Gastroesophageal sphincter (tissue), 3 donors: ENCODE data around the gene TRPM7.

Experiments
- EP300 ChIP-seq: sonication (generic); formaldehyde crosslinking; IDR thresholded peaks from one replicate; pipeline ENCODE4 v1.6.1; 2017; ENCODE audit warnings: antibody characterized with exemption, mild to moderate bottlenecking
- POLR2AphosphoS5 ChIP-seq: sonication (generic); formaldehyde crosslinking; IDR thresholded peaks from one replicate; pipeline ENCODE4 v1.6.1; 2017; ENCODE audit warnings: antibody characterized with exemption
- TF ChIP-seq, protein P1 (sequence below), 4 experiments: fragments of 200-600 bp in 2 of 4; fragments of 450-650 bp in 2 of 4; sonication (generic) in 1 of 4; IDR thresholded peaks; one replicate each; pipeline ENCODE4 v1.5.1; 2017 to 2019; ENCODE audit warnings: antibody characterized with exemption in 4 of 4, mild to moderate bottlenecking in 2 of 4, moderate library complexity in 2 of 4

DNA sequence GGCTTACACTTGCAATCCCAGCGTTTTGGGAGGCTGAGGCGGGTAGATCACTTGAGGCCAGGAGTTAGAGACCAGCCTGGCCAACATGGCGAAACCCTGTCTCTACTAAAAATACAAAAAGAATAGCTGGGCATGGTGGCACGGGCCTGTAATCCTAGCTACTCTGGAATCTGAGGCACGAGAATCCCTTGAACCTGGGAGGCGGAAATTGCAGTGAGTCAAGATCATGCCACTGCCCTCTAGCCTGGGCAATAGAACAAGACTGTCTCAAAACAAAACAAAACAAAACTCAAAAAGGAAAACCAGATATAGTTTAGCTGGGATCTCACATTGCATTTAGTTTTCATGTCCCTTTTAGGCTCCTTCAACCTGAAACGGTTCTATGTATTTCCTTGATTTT, 137.3 kb downstream of the TRPM7 start:
- TF ChIP-seq, protein P1, sequence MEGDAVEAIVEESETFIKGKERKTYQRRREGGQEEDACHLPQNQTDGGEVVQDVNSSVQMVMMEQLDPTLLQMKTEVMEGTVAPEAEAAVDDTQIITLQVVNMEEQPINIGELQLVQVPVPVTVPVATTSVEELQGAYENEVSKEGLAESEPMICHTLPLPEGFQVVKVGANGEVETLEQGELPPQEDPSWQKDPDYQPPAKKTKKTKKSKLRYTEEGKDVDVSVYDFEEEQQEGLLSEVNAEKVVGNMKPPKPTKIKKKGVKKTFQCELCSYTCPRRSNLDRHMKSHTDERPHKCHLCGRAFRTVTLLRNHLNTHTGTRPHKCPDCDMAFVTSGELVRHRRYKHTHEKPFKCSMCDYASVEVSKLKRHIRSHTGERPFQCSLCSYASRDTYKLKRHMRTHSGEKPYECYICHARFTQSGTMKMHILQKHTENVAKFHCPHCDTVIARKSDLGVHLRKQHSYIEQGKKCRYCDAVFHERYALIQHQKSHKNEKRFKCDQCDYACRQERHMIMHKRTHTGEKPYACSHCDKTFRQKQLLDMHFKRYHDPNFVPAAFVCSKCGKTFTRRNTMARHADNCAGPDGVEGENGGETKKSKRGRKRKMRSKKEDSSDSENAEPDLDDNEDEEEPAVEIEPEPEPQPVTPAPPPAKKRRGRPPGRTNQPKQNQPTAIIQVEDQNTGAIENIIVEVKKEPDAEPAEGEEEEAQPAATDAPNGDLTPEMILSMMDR (IDR thresholded peaks at IDR 0.05): no peak
- TF ChIP-seq EP300: no peak
- TF ChIP-seq POLR2AphosphoS5: no peak
